Heart left ventricle (tissue), 16 donors: Measurements from ENCODE around the gene SPEM2. TPM values are rescaled to one million over a fixed set of nuclear protein-coding genes. Genes with fewer than 3 reads are reported as not detected.

ENCODE experiments used
- ATAC-seq, 4 donors: fragments of 200-7000 bp; cut with Tn5 transposase; one replicate each; pipeline ENCODE4 v1.9.1; 2020 to 2022; ENCODE audit warnings: moderate library complexity in 4 of 4, mild to moderate bottlenecking in 3 of 4, moderate number of reproducible peaks in 1 of 4
- DNase-seq, 5 donors: peaks; one replicate each; pipeline ENCODE4 v3.0.0-alpha.2; 2020
- H3K27ac ChIP-seq, 12 donors: fragments of 200-600 bp; sonication (generic) in 4 of 12; one replicate each; pipeline versions ENCODE4 v1.5.0 to v1.8.0; 2016 to 2022; ENCODE audit warnings: mild to moderate bottlenecking in 2 of 12
- H3K27me3 ChIP-seq, 9 donors: fragments of 200-600 bp; sonication (generic) in 2 of 9; one replicate each; pipeline versions ENCODE4 v1.5.1 to v1.8.0; 2016 to 2022; ENCODE audit warnings: mild to moderate bottlenecking in 3 of 9
- H3K36me3 ChIP-seq, 9 donors: fragments of 200-600 bp; sonication (generic) in 2 of 9; one replicate each; pipeline versions ENCODE4 v1.5.0 to v1.8.0; 2018 to 2022; ENCODE audit warnings: mild to moderate bottlenecking in 2 of 9
- H3K4me1 ChIP-seq, 12 donors: fragments of 200-600 bp; sonication (generic) in 4 of 12; one replicate each; pipeline versions ENCODE4 v1.5.0 to v1.8.0; 2016 to 2022; ENCODE audit warnings: mild to moderate bottlenecking in 3 of 12
- H3K4me3 ChIP-seq, 12 donors: fragments of 200-600 bp; sonication (generic) in 4 of 12; one replicate each; pipeline versions ENCODE4 v1.5.0 to v1.8.0; 2017 to 2022; ENCODE audit warnings: mild to moderate bottlenecking in 9 of 12, moderate library complexity in 4 of 12
- H3K9me3 ChIP-seq, 12 donors: fragments of 200-600 bp; sonication (generic) in 4 of 12; one replicate each; pipeline versions ENCODE4 v1.5.0 to v1.8.0; 2016 to 2022; ENCODE audit warnings: mild to moderate bottlenecking in 1 of 12
- CTCF ChIP-seq, 12 donors: fragments of 200-600 bp; sonication (generic) in 4 of 12; IDR thresholded peaks; one replicate each; pipeline versions ENCODE4 v1.5.0 to v1.8.0; 2018 to 2022; ENCODE audit warnings: antibody characterized with exemption in 12 of 12, mild to moderate bottlenecking in 5 of 12
- POLR2A ChIP-seq, 2 donors: fragments of 450-650 bp; IDR thresholded peaks; one replicate each; pipeline ENCODE4 v1.6.1; 2017; ENCODE audit warnings: antibody characterized with exemption in 2 of 2, mild to moderate bottlenecking in 2 of 2, moderate library complexity in 2 of 2
- WGBS, 4 donors: extraction: QIAGEN DNeasy Blood & Tissue Kit in 2 of 4; methylation state at CpG; one replicate each; pipeline versions ENCODE4 v1.1.5 to v1.1.7; 2013 to 2018; 5-methylcytosine and 5-hydroxymethylcytosine counted together
- intact Hi-C, 10 donors: fragments of 100-400 bp; cut with DNase I; formaldehyde crosslinking; loops; one replicate each; pipeline versions ENCODE4 v1.11.1 to v1.14.2; 2022
- polyA plus RNA-seq, 2 donors: library from polyadenylated mRNA; stranded (reverse); fragments of 200-250 nt; gene quantifications; one replicate each; pipeline ENCODE4 v1.2.3, GENCODE V29; 2013
- total RNA-seq, 9 donors: library from RNA; depleted of rRNA in 2 of 9; stranded (reverse); fragments of >200 nt in 2 of 9; fragmentation: NEBNext Ultra II Directional in 3 of 9; extraction: Animal tissue kit (Norgen Biotek cat#: 25700) in 3 of 9; gene quantifications; one replicate each; pipeline versions ENCODE4 v1.1.0 to v1.2.4, GENCODE V29; 2016 to 2023
- donor health status: ischemic (EF 13 %, LVEDD 7.1; RV severe dilation, severe dysfunction).
- donor health status: healthy with polysubstance abuse.
- donor health status: DM: no; HTN: yes; CAD: no.
- donor health status: DM: no; HTN: no; CAD: no.
- donor health status: ischemic (EF 25% LVEDD 6.9; RV normal size, moderate dysfunction).
- donor health status: ischemic (EF 25% LVEDD 5.7; RV mildly dilated, moderate dysfunction).
- donor health status: healthy.
- donor health status: DM: yes; HTN: yes; CAD: no.
- donor health status: ischemic (EF 35%, LVEDD 5.7; RV mildly dilated, moderate dysfunction).
- donor health status: nonischemic (EF 11% LVEDD 7.7; RV severe dilation, severe dysfunction).
- donor health status: DM: yes; HTN: yes; CAD: no.
- donor health status: PGD.
- donor health status: ischemic (EF 29% LVEDD 5.4; RV normal size, mild dysfunction).
- donor health status: nonischemic (EF 23%, LVEDD 6.1; RV moderate dilation, normal function).

Gene SPEM2
- total and polyA plus RNA-seq, 11 donors = not detected

GRCh38 chr17:7403977-7404736, 21.3 kb upstream of the SPEM2 start, which contains the start of gene TMEM256:
Gene TMEM256 (minus strand): TSS chr17:7404097. CDS start chr17:7404084, 13 bp downstream.
- intact Hi-C loops = loop anchor here in 6 of 10 donors (1.0 to 5.0 kb wide), 8 partner anchors 10 to 157 kb away; partner anchors contain the start of genes POLR2A (in 3 of the 6), KCTD11 (in 2 of the 6), TMEM102 (in 2 of the 6) and FGF11 (in 1 of the 6)
- DNase-seq = peak; percentile 99
- Histone ChIP-seq H3K4me3 (peak within 1 kb of the TSS; percentile 49 to 88 (median 72)), H3K36me3 (peaks cover 0 to 9% (median 0%) of the 10 kb centered on the region in 9 donors), H3K4me1 (peaks cover 5 to 34% (median 17%) of the 10 kb centered on the region in 12 donors), H3K27me3 (peaks cover 0 to 5% (median 0%) of the 10 kb centered on the region in 9 donors), H3K9me3 (no peaks in the 10 kb centered on the region), H3K27ac (peak within 1 kb of the TSS; percentile 83 to 98 (median 92))
- TF ChIP-seq CTCF (IDR thresholded peaks at IDR 0.05) = no peak
- TF ChIP-seq POLR2A (IDR thresholded peaks at IDR 0.05) = peak; percentile 94 to 99
- peak; percentile 93 to 97 (median 96) for ATAC-seq
- WGBS, 4 donors = 0 to 1% (median 0%) methylated on average over 28 to 49 of the region's 49 CpGs

DNA sequence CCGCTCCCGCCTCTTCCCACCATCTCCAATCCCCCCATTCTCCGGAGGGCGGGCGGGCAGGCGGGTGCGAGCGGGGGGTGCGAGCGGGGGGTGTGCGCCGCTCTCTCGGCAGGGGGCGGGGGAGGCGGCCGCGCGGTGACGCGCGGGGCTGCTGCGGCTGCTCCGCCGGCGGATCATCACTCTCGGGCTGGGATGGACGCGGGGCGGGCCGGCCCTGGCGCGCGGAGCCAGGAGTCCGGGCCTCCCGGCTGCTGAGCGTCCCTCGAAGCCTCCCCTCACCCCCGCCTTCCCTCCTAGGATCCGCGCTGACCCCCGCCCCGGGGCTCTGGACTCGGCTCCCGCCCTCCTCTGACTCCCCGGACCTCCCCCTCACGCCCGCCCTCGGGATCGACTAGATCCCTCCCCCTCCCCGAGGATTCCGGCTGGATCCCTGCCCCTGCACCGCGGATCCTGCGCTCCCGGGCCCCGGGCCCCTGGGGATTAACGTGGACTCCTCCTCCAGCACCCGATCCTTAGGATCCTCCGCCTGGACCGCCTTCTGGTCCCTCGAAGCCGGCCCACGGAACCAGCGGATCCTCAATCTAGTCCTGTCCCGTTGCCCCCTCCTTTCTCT, 20.6 kb upstream of the SPEM2 start:
- Histone ChIP-seq H3K36me3 (peaks cover 0 to 16% (median 0%) of the 10 kb centered on the region in 9 donors), H3K4me1 (peaks cover 5 to 34% (median 17%) of the 10 kb centered on the region in 12 donors), H3K9me3 (no peaks in the 10 kb centered on the region), H3K27ac (peak overlapping the region; percentile 59 to 98 (median 90)), H3K4me3 (peak overlapping the region; percentile 49 to 88 (median 72)), H3K27me3 (peaks cover 0 to 5% (median 0%) of the 10 kb centered on the region in 9 donors)
- WGBS, 4 donors = 1 to 2% (median 1%) methylated on average over 24 to 65 of the region's 65 CpGs
- TF ChIP-seq POLR2A (IDR thresholded peaks at IDR 0.05) = peak in 1 of 2 donors; percentile 42
- TF ChIP-seq CTCF (IDR thresholded peaks at IDR 0.05) = peak in 4 of 12 donors; percentile 11 to 30 (median 17)
- peak; percentile 66 to 86 (median 72) for DNase-seq
- ATAC-seq = peak in 3 of 4 donors; percentile 32 to 54 (median 44)
- intact Hi-C loops = loop anchor here in 6 of 10 donors (1.0 to 5.0 kb wide), 7 partner anchors 11 to 156 kb away; partner anchors contain the start of genes POLR2A (in 3 of the 6), KCTD11 (in 2 of the 6), TMEM102 (in 2 of the 6) and FGF11 (in 1 of the 6)

GRCh38 chr17:7405350-7406234, 19.8 kb upstream of the SPEM2 start:
- Histone ChIP-seq H3K4me1 (peaks cover 5 to 34% (median 17%) of the 10 kb centered on the region in 12 donors), H3K36me3 (peaks cover 0 to 16% (median 0%) of the 10 kb centered on the region in 9 donors), H3K27ac (peak overlapping the region; percentile 59 to 98 (median 90)), H3K27me3 (peaks cover 0 to 5% (median 0%) of the 10 kb centered on the region in 9 donors), H3K4me3 (peak overlapping the region; percentile 49 to 88 (median 72)), H3K9me3 (no peaks in the 10 kb centered on the region)
- TF ChIP-seq CTCF (IDR thresholded peaks at IDR 0.05) (no peak), POLR2A (IDR thresholded peaks at IDR 0.05) (no peak)
- WGBS, 4 donors = 15 to 38% (median 19%) methylated on average over 8 to 38 of the region's 38 CpGs
- ATAC-seq = no peak
- intact Hi-C loops = loop anchor here in 2 of 10 donors (2.0 kb wide), 1 partner anchor 29 kb away; the partner anchor contains the start of gene TMEM102 (in 2 of the 2)
- DNase-seq = no peak
